Measurements from ENCODE around the gene NDUFS8.

Gene NDUFS8

GRCh38 chr11:68041617-68042218 lies 11.2 kb downstream of the NDUFS8 start:
- TF ChIP-seq SPI1 (IDR thresholded peaks at IDR 0.05; ENCODE audit: low read depth, low read length) (no peak), PAX5 (IDR thresholded peaks at IDR 0.05; ENCODE audit: insufficient read depth, low read length, severe bottlenecking) (no peak), TAF1 (IDR thresholded peaks at IDR 0.05; ENCODE audit: low read depth, low read length) (no peak), POLR2A (IDR thresholded peaks at IDR 0.05; ENCODE audit: low read depth, low read length) (no peak), POLR2AphosphoS5 (IDR thresholded peaks at IDR 0.05; ENCODE audit: low read depth, low read length) (no peak), POU2F2 (IDR thresholded peaks at IDR 0.05; ENCODE audit: low read depth, low read length) (no peak)
- no peak for DNase-seq (ENCODE audit: insufficient read length, low spot score)
- no peak for FAIRE-seq

- TF ChIP-seq POLR2A (IDR thresholded peaks at IDR 0.05; ENCODE audit: low read depth, low read length) (no peak), POU2F2 (IDR thresholded peaks at IDR 0.05; ENCODE audit: low read depth, low read length) (no peak), SPI1 (IDR thresholded peaks at IDR 0.05; ENCODE audit: low read depth, low read length) (no peak), PAX5 (IDR thresholded peaks at IDR 0.05; ENCODE audit: insufficient read depth, low read length, severe bottlenecking) (no peak), POLR2AphosphoS5 (IDR thresholded peaks at IDR 0.05; ENCODE audit: low read depth, low read length) (no peak), TAF1 (IDR thresholded peaks at IDR 0.05; ENCODE audit: low read depth, low read length) (no peak)
- DNase-seq (ENCODE audit: insufficient read length, low spot score) (no peak), FAIRE-seq (no peak)
Measured at GRCh38 chr11:68042219-68043028, 11.9 kb downstream of the NDUFS8 start.

- TF ChIP-seq SPI1 (IDR thresholded peaks at IDR 0.05; ENCODE audit: low read depth, low read length) (no peak), TAF1 (IDR thresholded peaks at IDR 0.05; ENCODE audit: low read depth, low read length) (no peak), POLR2A (IDR thresholded peaks at IDR 0.05; ENCODE audit: low read depth, low read length) (no peak), POU2F2 (IDR thresholded peaks at IDR 0.05; ENCODE audit: low read depth, low read length) (no peak), PAX5 (IDR thresholded peaks at IDR 0.05; ENCODE audit: insufficient read depth, low read length, severe bottlenecking) (no peak), POLR2AphosphoS5 (IDR thresholded peaks at IDR 0.05; ENCODE audit: low read depth, low read length) (no peak)
- no peak for FAIRE-seq
Measured at GRCh38 chr11:68043029-68043348, 12.5 kb downstream of the NDUFS8 start.

GRCh38 chr11:68043349-68044144 lies 13.1 kb downstream of the NDUFS8 start:
- no peak for FAIRE-seq
- no peak for TF ChIP-seq PAX5 (IDR thresholded peaks at IDR 0.05; ENCODE audit: insufficient read depth, low read length, severe bottlenecking)
- no peak for TF ChIP-seq POLR2A (IDR thresholded peaks at IDR 0.05; ENCODE audit: low read depth, low read length)
- no peak for TF ChIP-seq POU2F2 (IDR thresholded peaks at IDR 0.05; ENCODE audit: low read depth, low read length)
- TF ChIP-seq SPI1 (IDR thresholded peaks at IDR 0.05; ENCODE audit: low read depth, low read length) = no peak
- no peak for TF ChIP-seq POLR2AphosphoS5 (IDR thresholded peaks at IDR 0.05; ENCODE audit: low read depth, low read length)
- no peak for TF ChIP-seq TAF1 (IDR thresholded peaks at IDR 0.05; ENCODE audit: low read depth, low read length)
- no peak for DNase-seq (ENCODE audit: insufficient read length, low spot score)

More at GRCh38 chr11:68043029-68043348, 12.5 kb downstream of the NDUFS8 start:
- DNase-seq (ENCODE audit: insufficient read length, low spot score) = no peak

GRCh38 chr11:68044145-68044813 lies 13.8 kb downstream of the NDUFS8 start:
- FAIRE-seq (no peak), DNase-seq (ENCODE audit: insufficient read length, low spot score) (no peak)
- TF ChIP-seq PAX5 (IDR thresholded peaks at IDR 0.05; ENCODE audit: insufficient read depth, low read length, severe bottlenecking) = no peak
- TF ChIP-seq SPI1 (IDR thresholded peaks at IDR 0.05; ENCODE audit: low read depth, low read length) = no peak
- TF ChIP-seq POLR2AphosphoS5 (IDR thresholded peaks at IDR 0.05; ENCODE audit: low read depth, low read length) = no peak
- no peak for TF ChIP-seq POLR2A (IDR thresholded peaks at IDR 0.05; ENCODE audit: low read depth, low read length)
- TF ChIP-seq TAF1 (IDR thresholded peaks at IDR 0.05; ENCODE audit: low read depth, low read length) = no peak
- no peak for TF ChIP-seq POU2F2 (IDR thresholded peaks at IDR 0.05; ENCODE audit: low read depth, low read length)

- TF ChIP-seq TAF1 (IDR thresholded peaks at IDR 0.05; ENCODE audit: low read depth, low read length) = no peak
- TF ChIP-seq SPI1 (IDR thresholded peaks at IDR 0.05; ENCODE audit: low read depth, low read length) = no peak
- TF ChIP-seq POU2F2 (IDR thresholded peaks at IDR 0.05; ENCODE audit: low read depth, low read length) = no peak
- no peak for TF ChIP-seq POLR2A (IDR thresholded peaks at IDR 0.05; ENCODE audit: low read depth, low read length)
- TF ChIP-seq PAX5 (IDR thresholded peaks at IDR 0.05; ENCODE audit: insufficient read depth, low read length, severe bottlenecking) = no peak
- TF ChIP-seq POLR2AphosphoS5 (IDR thresholded peaks at IDR 0.05; ENCODE audit: low read depth, low read length) = no peak
- FAIRE-seq = no peak
- DNase-seq (ENCODE audit: insufficient read length, low spot score) = no peak
Measured at GRCh38 chr11:68044898-68045351, 14.4 kb downstream of the NDUFS8 start.

GRCh38 chr11:68047437-68048290 lies 17.2 kb downstream of the NDUFS8 start:
- TF ChIP-seq SPI1 (IDR thresholded peaks at IDR 0.05; ENCODE audit: low read depth, low read length) = no peak
- no peak for TF ChIP-seq POLR2AphosphoS5 (IDR thresholded peaks at IDR 0.05; ENCODE audit: low read depth, low read length)
- TF ChIP-seq PAX5 (IDR thresholded peaks at IDR 0.05; ENCODE audit: insufficient read depth, low read length, severe bottlenecking) = no peak
- TF ChIP-seq POLR2A (IDR thresholded peaks at IDR 0.05; ENCODE audit: low read depth, low read length) = no peak
- no peak for TF ChIP-seq TAF1 (IDR thresholded peaks at IDR 0.05; ENCODE audit: low read depth, low read length)
- TF ChIP-seq POU2F2 (IDR thresholded peaks at IDR 0.05; ENCODE audit: low read depth, low read length) = no peak
- DNase-seq (ENCODE audit: insufficient read length, low spot score) = no peak
- FAIRE-seq = no peak
